ENCODE measurements around the gene RBPJ.

The RBPJ gene

DNA sequence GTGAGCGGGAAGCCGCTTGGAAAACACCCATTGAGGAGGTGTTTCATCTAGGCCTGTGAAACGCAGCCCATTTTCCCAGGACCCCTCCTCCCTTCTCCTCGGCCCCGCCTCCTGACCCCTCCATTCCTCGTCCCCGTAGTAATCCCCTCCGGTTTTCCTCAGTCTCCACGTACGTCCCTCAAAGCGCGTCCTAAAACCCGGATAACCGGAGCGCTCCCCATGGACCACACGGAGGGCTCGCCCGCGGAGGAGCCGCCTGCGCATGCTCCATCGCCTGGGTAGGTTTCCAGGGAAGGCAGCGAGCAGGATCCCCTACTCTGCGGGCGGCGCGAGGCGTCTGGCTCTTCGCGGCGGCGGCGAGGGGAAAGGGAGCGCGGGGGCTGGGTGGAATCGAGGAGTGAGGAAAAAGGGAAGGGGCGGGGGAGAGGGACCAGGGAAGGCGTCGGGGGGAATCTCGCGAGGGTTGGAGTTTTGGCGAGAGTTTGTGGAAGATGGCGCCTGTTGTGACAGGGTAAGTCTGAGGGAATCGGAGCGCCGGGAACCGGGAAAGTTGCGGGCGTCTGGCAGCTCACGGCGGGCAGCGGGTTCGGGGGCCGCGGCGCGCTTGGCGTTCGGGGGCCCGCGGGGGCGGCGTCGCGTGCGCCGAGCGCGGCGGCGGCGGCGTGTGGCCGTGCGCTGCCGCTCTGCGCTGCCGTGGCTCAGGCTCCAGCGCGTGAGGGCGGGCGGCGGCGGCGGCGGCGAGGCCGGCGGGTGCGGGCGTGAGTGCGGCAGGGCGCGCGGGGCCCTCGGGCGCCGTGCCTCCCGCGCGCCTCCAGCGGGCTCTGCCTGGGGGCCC, at the start of gene RBPJ:
Gene RBPJ, plus strand, starts transcription at position 477 of the 835 bp plus-strand sequence. Its CDS starts 15 bp downstream, at position 492.
- peak; percentile 95 for DNase-seq

DNA sequence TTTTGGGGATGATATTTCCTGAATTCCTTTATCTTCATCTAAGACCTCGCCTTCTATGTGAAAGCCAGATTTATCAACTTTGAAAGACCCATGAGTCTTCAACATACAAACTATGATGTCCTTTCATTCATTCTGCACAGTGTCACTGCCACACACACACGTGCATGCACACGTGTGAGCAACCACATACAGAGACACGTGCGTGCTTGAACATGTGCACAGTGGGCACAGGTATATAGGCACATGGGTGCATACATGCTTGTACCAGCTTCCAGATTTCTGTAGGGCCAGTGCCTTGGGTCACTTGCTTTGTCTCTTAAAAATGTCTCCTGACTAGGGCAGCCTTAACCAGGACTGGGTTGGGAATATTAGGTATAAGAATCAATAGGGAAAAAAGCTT, 49.1 kb upstream of the RBPJ start:
- no peak for DNase-seq

DNA sequence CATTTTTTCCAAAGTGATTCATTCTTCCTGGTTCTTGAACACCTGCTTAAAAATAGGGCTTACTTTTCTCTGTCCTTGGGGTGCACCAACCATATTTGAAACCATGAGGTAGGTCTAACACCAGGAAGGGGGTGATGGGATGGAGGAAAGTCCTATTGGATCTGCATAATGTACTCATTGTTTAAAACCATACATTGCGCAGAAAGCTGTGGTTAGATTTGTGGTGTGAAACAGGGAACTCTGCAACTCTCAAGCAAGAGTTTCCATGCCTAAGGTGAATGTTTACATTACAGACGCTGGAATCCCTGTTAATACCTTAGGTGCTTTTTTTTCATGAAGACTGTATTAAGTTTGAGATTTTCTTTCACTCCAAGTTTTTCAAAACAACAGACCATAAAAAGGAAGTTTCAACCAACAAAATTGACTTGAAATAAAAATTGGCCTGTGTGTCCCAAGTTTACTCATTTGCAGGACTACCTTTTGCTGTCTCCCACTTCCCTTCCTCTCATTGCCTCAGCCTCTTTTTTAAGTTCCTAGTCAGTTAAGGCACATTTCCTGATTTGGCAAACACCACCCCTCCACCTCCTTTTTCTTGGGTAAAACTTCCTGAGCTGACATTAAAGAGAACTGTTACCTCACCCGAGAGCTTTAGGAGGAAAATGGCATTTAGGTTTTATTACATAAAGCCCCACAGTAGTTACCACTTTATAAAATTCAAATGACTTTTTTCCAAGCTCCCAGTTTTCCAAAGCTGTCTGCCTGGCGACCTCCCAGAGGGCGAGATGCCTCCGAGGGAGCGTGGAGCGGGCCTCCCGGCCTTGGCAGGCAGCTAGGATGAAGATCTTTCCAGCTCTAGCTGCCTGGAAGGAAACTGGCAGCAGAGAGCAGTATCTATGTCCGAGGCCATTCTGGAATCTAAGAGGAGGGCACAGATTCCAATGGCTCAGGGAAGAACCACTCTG, 47.9 kb upstream of the RBPJ start:
- no peak for DNase-seq

DNA sequence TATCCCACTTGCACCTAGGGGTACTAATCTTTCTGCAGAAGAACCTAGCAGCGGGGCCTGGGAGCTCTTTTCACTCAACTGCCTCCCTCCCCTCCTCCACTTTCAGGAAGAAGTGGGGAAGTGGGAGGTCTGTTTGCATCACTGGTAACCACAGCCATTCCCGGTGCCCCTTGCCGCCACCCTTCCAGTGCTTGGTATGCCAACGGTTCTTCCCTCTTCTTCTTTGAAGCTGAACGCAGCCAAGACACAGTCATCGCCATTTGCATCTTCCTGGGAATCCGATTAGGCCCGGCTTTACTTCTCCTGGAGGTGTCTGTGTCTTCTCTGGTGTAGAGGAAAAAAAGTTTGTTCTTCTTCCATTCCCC, 47.2 kb upstream of the RBPJ start:
- no peak for DNase-seq

DNA sequence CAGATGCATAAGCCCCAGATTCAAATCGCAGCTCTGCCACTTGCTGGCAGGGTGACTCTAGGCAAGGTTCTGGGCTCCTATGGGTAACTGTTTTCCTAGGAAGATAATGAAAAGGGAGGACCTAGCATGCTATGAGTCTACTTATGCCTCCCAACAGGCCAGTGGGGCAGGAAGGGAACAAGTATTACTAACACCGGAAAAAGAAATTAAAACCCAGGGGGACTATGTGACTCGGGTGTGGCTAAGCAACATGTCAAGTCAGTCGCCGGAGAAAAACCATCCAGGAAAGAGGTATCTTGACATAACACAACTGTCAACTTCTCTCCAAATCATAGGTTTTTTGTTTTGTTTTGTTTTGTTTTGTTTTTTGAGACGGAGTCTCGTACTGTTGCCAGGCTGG, 45.5 kb upstream of the RBPJ start:
- no peak for DNase-seq

DNA sequence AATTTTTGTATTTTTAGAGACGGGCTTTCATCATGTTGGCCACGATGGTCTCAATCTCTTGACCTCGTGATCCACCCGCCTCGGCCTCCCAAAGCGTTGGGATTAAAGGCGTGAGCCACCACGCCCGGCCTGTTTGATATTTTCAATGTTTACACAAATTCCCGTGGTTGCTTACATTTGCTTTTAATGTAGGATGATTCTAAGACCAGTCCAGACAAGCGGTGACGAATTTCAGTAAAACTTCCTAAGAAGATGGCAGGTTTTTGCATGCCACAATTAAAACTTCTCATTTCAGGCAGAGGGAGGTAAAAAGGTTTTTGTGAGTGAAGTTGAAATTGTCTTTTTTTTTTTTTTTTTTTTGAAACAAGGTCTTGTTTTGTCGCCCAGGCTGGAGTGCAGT, 41.4 kb upstream of the RBPJ start:
- no peak for DNase-seq

DNA sequence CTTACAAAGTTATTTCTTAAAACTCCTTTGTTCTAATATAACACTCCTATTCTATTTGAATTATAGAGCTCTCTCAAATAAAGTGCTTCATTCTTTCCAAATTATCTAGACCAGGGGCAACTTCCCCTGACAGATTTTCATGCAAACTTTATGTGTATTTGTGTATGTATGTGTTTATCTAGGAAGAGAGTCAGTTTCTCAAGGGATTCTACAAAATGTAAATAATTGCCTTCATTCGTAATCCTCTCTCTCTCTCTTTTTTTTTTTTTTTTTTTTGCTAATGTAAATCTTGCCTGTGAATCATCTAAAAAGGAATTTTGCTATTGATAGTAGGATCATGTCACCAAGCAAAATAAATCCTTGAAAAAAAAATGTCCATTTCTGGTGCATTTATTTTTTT, 38.9 kb upstream of the RBPJ start:
- no peak for DNase-seq

DNA sequence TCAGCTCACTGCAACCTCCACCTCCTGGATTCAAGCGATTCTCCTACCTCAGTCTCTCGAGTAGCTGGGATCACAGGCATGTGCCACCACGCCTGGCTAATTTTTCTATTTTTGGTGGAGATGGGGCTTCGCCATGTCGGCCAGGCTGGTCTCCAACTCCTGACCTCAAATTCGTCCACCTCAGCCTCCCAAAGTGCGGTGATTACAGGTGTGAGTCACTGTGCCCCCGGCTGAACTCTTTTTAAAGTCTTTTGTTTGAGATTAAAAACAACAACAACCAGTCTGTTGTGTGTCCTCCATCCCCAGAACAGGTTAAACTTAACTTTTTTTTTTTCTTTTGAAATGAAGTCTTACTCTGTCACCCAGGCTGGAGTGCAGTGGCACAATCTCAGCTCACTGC, 36.3 kb upstream of the RBPJ start:
- no peak for DNase-seq

DNA sequence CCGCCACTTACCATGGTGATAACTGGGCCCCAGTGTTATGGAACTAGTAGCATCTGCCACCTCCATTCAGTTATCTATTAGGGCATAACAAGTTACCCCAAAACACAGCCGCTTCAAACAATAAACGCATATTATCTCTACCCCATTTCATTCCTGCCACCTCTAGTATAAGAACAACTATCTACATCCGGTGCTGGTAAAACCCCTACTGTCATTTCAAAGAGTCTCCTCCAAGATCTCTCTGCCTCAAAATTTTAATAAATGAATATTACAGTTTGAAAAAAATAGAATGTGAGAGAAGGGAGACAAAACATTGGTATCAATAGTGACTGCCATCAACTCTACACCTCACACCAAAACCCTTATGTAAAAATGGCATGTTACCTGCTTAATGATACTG, 35.5 kb upstream of the RBPJ start:
- DNase-seq, result no peak

DNA sequence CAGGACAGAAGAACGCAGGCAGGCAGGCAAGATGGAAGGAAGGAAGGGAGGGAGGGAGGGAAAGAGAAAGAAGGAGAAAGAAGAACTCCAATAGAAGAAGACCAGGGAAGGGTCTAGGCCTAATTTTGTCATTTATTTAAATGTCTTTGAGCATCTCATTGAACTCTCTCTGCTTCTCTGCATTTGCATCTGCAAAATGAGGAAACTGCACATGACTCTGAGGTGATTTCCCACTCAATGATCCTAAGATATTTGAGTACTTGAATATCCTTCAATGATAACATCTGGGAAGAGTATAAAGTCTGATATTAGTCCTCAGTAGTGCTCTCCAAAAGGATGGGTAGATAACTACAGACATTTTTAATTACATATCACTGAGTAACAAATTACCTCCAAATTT, 33.1 kb upstream of the RBPJ start:
- no peak for DNase-seq

DNA sequence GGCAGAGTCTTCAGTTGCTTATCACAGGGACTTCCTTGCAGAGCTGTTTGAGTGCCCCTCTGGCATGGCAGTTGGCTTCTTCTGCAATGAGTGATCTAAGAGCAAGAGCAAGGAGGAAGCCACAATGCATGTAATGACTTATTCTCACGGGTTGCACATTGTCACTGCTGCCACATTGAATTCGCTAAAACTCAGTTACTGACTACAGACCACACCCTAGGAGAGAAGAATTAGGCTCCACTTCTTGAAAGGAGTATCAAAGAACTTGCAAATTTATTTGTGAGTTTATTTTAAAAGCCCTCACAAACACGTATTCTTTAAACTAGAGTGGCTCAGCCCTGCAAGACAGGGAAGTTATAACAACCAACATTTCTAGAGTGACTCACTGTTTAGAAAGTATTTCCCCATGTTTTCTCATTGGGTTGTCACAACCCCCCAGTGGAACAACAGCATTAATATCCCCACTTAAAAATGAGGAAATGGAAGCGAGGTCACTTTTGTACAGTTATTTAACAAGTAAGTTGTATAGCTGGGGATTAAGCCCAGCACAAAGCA, 32.4 kb upstream of the RBPJ start:
- DNase-seq, result peak; percentile 40

DNA sequence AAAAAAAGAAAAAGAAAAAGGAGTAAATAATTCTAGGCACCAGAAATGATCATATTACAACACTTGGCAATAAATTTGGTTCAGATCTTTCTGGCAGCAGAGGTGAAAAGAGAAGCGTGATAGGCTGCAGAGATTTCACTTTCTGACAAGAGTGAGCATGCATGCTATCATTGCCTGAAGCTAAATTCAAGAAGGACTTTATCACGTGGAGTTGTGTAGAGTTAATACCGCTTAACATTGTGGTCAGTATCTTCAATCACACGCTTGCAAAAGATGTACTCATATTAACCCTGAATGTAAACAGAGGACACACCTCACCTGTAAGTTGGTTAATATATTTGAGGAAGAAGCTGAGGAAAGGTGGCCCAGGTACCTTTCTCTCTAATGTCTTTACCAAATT, 31.4 kb upstream of the RBPJ start:
- DNase-seq, result no peak

DNA sequence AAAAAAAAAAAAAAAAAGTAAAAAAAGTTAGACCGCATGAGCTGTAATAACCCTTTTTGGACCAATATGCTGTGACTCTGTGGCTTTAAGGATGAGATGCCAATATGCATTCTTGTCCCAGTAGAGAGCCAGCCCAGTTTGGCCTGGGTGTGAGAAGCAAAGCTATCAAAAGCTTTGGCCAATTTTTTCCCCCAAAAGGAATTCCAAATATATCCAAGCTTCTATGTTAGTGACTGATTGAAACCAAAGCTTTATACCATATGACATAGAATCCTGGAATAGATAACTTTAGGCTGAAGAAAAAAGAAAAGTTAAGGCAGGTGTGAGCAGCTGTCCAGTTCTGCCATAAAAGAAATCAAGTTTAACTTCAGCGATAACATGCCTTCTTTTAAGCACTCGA, 30.5 kb upstream of the RBPJ start:
- no peak for DNase-seq

DNA sequence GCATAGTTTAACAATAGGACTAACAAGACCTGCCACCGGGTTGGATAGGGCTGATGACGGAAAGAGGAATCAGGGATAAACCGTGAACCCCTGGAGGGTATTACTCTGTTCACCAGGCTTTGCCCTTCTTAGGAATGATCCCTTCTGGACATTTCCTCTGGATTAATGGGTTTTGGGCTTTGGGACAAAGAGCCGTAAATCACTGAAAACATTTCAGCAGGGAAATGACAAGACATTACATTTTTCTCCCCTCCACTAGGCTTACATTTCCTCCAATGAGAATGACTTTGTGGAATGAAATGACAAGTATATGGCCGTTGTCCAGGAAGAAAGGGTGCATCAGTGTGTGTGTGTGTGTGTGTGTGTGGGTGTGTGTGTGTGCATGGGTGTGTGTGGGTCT, 25.9 kb upstream of the RBPJ start:
- DNase-seq, result no peak

DNA sequence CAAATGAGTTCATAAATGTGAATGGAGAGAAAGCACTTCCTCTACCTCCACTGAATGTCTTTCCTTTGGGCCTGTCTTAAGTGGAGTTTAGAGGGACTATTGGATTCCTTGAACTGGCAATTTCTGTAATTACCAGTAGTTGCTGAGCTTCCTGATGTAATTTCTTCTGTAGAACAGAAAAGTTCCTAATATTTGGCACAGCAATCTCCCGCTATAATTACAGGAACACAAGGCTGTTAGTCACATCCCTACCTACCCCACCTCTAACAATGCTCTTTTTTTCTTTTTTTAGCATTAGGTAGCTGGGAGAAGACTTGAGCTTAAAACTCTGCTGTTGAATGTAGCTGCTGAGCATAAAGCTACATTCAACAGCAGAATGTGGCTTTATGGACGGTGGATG, 24.8 kb upstream of the RBPJ start:
- no peak for DNase-seq

DNA sequence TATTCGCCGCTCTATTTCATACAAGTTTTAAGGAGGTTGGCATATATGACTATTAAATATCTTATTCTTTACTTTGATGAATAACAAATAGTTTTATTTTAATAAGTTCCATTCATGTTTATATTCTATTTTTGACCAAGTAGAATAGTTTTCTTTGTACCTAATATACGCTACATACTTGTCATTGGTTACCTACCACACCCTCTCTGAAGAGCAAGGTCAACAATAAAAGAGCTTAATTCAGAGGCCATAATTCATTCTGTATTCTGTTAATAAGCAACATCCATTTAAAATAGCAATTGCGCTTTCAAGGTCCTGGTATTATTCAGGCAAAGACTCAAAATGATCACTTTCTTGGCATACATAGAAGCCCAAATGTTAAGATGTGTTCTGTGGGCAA, 24.3 kb upstream of the RBPJ start:
- DNase-seq, result no peak

DNA sequence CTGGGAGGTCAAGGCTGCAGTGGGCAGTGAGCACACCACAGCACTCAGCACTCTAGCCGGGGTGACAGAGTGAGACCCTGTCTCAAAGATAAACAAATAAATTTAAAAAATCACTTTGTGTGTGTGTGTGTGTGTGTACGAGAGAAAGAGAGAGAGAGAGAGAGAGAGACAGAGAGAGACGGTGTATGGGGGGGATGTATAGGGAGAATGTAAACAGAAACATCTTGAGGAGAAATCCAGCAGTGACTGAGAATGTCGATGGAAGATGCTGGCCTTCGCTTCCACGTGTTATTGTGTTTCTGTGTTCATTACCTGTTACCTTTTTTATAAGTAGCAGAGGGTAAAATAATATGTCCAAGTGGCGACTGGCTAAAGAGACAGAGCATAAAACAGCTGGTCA, 23.6 kb upstream of the RBPJ start:
- no peak for DNase-seq

DNA sequence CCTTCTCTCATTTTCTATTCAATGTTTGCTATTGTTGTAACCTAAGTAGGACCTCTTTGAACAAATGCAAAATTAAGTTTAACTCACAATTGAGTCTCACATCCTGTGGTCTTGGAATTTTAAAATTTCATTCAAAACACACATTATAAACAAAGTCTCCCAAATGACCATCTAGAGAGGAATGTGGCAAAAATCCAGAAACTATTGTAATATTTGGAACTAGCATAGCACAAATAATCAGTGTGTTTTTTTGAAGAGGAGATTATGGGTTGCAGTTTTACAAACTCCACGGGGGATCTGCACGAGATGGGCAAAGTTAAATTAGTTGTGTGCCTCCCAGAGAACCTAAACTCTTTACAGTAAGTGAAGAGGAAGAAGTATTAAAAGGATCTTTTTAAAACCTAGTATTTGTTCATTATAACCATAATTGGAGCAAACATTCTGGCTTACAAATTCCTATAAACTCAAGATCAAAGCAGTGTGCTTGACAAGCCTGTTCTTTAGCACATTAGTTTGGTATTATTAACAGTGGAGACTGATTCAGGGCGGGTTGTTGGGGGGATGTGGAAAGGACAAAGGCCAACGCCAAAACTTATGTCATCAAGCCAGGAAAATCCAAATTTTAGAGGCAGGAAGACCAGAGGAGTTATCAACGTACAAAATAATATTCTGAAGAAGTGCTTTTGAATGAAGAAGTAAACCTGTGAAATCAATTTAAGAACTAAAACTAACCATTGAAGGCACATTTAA, 22.4 kb upstream of the RBPJ start:
- no peak for DNase-seq

DNA sequence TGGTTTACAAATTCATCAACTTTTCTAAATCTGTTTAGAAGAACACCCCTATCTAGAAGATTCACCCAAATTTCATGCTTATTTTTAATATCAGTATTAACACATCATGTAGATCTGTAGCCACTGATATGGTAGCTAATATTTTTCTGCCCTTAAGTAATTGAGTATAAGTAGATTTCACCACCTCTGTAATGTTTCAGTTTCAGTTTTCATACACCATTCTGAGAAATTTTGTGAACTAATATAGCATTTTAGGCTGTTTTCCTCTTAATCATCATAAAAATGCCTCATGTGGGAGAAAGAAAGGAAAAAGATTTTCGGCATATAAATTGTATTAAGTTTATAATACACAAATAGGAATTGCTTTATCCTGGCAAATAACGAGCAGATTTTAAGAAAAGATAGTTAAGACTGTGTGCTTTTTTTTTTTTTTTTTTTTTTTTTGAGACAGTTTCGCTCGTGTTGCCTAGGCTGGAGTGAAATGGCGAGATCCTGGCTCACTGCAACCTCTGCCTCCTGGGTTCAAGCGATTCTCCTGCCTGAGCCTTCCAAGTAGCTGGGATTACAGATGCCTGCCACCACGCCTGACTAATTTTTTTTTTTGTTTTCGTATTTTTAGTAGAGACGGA, 21.4 kb upstream of the RBPJ start:
- DNase-seq, result peak; percentile 6

DNA sequence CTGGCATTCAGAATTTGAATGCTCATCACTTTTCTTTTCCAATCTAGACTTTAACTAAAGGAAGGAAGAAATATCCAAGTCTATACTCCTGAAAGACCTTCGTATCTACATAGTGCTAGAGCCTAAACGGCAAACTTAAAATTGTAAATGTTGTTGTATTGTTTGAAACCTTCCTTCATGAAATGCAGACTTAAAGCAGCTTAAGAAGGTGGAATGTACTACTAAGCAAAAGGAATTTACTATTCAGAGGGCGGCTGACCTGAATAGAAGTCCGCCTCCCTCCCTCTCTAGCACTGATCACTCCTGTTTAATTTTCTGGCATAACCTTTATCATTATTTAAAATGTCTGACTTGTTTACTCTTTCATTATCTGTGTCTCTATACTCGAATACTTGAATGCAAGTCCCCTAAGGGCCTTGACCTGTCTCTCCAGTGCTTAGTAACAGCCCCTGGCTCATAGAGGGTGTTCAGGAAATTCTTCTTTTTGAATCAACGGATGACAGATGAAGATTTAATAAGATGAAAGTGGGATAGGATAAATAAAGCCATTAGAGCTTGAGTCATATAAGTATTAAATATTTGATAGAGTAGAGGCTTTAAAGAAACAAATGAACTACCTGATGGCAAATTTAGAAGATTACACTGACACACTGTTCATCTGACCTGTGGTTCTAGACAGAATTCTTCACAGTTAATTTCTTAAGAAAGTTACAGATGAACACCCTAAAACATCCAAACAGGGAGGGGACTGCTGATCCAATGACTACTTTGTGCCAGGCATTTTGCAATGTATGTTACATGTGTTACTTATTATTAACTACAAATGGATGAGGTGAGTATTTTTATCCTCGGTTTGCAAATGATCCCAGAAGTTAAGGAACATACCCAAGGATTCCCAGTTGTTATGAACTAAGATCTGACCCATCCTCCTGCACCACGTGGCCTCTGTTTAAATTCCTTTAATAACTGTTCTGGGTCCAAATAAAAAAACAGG, 20.2 kb upstream of the RBPJ start:
- DNase-seq, result no peak

Measured in OCI-M1 (cell line).